HG03039 (cell line): Measurements from ENCODE around the gene TRIO.

Experiments
- ATAC-seq: cut with Tn5 transposase; IDR thresholded peaks from one replicate; pipeline ENCODE4 v1.9.1; 2021; ENCODE audit warnings: mild to moderate bottlenecking, moderate library complexity; ENCODE audit not compliant: unreplicated experiment

Gene TRIO

DNA sequence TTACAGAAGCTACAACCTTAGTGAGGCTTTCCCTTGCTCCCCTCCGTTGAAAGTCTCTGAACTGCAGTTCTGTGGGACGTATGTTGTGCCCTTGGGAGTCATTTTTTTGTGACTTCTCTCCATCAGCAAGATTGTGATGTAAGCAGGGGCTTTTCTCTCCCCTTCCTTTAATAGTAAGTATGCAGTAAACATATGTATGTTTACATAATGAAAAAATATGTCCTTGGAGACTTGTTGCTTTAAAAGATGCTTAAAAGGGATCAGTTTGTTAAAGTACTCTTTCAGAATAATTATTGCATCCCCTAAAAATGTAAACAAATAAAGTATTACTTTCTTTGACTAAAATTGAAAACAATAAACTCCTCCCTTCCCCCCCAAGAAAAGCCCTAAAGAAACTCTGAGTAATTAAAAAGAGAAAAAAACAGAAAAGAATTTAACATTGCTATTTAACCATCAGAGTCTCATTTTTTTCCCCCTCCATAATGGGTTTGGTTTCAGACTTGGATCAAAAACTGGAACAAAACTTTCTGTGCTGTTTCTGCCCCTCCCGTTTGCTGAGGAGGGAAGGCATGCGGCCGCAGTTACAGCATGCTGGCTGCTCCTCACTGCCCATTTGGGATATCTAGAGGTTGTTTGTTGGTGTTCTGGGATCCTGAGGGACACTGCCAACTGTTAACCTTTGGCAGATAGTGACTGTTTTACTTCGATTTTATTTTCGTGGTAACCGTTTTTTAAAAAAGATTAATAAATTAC is 40.2 kb downstream of the TRIO start:
- ATAC-seq = no peak

DNA sequence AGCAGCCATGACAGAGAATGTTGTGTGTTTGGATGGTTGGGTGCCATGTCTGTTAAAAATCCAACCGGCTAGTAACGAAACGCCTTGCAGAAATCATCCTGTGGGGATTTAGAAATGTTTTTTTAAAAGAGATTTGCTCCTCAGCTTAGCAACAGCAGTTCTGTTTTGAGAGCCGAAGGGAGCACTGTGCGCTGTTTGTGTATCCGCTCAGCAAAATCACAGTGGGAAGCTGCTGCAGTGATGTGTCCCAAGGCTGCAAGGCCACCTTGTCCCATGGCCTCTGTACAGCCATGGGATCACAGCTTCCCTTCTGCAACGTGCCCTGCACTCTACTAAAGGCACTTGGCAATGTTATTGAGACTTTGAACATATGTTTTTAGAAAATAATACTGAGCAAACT is 40.9 kb downstream of the TRIO start:
- ATAC-seq = no peak

DNA sequence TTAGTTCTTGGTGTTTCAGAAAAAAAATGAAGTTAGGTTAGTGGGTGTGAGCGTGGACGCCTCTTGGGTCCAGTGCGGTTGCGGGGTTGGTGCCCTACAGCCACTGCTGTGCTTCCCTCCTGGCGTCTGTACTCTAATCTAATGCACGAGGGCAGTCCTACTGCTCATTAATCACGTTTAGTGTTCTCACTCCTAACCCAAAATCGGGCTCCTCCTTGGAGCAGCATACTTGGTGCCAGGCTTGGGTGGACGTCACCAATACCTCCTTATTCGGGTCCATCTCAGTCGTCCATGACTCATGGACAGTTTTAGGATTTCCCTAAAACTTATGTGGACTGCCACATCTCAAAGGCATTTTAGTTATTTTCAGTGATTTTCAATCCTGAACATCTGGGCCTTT is 41.6 kb downstream of the TRIO start:
- ATAC-seq = no peak

DNA sequence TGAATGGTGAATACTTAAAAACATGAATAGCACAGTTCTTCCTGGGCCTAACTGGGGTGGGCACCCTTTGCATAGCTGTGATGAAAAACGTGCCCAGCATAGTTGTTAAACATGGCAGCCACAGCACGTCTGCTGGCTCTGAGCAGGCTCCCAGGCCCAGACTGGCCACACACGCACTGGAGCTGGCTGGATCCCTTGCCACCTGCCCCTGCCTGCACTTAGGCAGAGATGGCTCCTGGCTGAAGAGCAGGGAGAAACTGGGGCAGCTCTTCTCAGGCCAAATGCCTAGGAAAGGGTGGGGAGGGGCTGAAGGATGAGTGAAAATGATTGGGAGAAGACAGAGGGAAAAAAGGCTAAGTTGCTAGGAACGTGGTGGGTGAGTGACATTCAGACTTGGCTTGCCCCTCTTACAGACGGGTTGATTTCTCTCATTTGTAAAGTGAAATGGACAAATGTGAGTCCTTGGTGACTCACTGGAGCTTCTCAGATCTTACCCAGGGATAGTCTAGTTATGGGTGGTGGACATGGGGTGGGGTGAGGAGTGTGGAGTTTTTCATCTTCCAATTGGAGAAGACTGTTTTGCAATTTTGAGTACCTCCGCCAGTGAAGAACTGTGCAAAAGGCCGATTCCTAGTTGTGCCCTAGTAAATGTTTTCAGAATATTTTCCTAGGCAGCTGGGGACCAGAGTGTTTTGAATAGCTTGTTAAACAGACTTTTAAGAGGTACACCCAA is 42.4 kb downstream of the TRIO start:
- ATAC-seq = no peak

DNA sequence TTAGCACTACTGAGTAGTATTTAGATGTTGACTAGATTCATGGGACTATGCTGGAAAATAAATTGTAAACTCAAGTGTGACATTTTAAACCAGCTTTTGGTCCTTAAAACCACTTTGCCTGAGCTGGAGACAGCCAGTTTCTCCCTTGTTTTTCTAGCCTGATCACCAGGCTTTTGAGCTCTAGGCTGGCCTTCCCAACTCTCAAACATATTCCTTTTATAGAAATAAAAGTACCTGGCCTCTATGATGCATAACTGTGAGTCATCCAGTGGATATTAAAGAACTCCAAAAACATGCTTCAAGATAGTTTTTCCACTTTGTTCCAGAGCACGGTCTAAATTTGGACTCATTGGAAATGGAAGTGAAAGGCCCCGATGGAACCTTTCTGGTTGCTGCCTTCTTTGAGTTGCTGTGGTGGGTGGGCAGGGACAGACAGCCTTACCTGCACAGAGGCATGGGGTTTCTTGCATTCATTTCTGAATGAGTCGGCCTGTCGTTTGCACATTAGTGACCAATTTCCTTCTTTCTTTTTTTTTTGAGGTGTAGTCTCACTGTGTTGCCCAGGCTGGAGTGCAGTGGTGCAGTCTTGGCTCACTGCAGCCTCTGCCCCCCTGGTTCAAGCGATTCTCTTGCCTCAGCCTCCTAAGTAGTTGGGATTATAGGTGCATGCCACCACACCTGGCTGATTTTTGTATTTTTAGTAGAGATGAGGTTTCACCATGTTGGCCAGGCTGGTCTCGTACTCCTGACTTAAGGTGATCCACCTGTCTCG is 43.1 kb downstream of the TRIO start:
- no peak for ATAC-seq

DNA sequence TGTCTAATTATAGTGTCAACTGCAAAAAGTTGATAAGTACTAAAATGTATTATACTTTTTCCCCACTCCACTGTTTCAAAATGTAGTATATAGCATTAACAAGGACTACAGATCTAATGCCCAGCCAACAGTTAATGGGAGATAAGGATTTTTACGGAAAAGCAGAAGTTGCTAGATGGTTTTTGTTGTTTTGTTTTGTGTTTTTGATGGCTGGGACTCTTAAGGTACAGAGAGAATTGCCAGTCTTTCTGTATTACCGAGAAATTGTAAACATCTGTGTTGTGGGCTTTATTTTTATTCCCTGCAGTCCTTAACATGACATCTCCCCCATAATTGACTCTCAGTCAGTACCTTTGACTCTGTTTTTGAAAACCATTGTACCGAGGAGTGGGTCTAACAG is 44.0 kb downstream of the TRIO start:
- ATAC-seq = no peak

DNA sequence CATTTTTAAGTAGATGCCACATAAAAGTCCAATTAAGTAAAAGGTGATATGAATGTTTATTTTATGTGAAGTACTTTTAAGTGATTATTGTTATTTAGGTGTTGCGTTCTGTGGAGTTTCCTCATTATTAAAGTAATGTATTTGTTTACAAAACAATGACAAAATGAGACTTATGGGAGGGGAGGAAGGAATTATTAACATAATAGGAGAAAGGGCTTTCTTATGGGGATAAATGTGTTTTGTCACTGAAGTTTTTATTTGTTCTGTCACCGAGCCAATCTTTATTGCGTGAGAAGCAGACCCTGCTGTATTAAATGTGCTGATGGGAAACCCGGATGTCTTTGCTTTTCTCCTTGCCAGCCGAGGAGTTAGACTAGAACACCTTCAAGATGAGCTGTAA is 44.5 kb downstream of the TRIO start:
- ATAC-seq = no peak

DNA sequence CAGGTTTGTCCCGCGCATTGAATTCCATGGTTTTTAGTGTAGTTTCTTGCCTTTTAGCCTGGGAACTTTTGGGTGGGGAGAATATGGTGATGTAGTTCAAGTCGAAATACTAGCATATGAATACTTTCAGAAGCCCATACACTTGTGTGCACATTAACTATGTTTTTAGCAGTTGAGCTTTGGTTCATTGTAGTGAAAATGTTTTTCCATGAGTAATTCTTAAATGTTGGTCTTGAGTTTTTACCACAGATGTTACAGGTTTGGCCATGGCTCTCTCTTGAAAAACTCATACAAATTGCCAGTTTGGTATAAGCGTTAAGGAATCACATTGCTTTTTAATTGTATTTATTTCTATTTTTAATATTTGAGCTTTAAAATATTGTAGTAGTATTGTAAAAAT is 45.6 kb downstream of the TRIO start:
- ATAC-seq = no peak

DNA sequence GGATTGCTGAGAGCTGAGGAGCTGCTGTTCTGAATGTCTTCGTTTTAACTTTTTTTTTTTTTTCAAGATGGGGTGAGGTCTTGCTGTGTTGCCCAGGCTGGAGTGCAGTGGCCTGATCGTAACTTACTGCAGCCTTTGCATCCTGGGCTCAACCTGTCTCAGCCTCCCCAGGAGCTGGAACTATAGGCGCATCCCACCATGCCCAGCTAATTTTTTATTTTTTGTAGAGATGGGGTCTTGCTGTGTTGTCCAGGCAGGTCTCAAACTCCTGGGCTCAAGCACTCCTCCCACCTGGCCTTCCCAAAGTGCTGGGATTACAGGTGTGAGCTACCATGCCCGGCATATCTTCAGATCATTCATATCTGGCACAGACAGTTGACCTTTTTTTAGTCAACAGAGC is 46.5 kb downstream of the TRIO start:
- no peak for ATAC-seq

DNA sequence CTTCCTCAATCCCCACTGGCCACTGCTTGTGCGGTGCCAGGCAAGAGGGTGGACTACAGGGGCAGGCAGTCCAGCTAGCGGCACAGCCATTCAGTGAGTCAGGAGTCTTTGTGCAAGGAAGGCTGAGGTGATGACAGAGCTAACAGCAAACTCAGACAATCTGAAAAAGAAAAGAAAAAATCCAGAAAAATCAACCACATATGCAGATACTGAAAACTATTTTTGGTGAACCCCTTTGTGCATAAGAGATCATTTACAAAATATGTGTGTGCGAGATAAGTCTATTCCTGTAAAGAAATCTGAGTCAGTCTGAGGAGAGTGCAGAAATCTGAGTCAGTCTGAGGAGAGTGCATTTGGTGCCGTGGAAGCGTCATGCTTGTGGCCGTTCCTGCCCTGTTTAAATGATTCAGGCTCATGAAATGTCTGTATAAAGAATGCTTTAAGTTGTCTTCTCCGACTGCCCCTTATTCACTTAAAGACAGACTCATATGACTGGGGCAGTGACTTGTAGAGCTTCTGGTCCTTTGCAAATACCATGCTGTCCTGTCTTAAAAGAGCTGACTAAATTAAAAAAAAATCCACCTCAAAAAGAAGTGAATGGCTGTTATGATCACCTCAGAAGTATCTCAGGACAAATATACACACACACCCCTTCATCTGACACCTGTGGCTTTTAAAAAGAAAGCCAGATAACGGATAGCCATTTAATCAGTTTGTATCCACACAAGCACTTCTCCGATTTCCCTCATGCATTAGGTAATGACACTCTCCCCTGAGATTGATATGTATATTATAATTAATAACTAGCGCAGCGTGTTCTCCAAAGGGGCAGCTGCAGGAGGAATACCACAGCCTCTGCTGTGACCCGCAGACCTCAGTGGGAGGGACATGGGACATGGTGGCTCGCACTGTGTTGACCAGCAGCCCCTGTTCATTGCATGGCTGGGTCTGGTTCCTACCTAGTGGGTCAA is 47.3 kb downstream of the TRIO start:
- no peak for ATAC-seq

DNA sequence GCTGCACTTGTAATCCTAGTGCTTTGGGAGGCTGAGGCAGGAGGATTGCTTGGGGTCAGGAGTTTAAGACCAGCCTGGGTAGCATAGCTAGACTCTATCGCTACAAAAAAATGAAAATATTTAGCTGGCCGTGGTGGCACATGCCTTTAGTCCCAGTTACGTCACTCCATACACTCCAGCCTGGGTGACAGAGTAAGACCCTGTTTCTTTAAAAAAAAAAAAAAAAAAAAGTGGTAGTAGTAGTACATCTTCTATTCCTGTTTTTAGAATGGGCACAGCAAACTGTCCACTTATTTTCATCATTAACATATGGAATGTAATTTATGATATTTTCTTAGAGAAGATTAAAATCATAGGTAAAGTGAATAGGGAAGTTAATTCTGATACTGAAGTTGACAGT is 48.2 kb downstream of the TRIO start:
- no peak for ATAC-seq

DNA sequence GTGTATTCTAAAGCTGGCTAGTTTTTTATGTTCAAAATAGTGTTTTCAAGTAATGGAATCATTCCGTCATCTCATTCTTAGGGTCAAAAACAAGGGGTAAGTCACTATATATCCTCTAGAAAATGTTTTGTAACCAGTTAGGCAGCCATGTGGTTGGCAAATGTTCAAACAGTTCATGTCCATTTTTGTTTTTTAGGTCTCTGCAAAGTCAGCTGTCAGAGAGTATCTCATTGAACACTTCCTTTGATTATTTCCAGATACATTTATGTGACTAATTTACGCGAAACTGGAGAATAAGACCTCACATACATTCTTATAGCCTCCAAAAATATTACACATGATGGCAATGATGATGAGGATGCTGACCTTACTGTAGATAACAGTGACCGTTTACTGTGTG is 50.4 kb downstream of the TRIO start:
- no peak for ATAC-seq

DNA sequence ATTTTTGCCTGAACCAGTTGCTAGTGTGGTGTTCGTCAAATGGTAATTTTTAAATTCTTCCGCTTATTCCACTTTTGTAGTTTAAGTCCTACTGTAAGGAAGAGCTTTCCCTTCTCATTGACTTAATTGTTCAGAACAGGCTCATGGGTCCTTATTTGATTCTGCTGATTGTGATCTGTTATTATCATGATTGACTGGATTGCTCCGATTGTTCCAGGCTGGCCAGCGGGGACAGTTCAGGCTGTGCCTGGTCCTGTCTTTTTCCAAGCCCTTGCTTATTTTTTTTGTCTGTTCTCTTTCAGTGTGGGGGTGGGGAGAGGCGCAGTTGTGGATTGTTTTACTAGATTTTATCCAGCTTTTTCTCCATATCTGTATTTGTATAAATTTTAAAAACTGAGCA is 52.4 kb downstream of the TRIO start:
- no peak for ATAC-seq

DNA sequence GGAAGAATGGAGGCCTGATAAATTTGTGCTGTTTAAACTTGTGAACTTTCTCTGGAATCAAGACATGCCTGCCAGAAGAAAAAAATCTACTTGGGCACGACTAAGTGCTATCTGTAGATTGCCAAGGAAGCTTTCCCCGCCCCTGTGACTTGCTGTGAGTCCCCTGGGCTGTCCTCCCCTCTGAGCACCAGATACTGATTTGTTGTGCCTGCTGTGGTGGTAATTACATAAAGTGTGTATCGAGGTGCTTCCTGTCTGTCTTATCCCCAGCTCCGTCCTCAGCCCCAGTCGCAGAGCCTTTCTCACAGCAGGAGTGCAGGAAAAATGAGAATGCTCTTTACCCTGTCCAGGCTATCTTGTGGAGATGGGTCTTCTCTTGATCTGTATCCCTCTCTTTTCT is 53.9 kb downstream of the TRIO start:
- no peak for ATAC-seq

DNA sequence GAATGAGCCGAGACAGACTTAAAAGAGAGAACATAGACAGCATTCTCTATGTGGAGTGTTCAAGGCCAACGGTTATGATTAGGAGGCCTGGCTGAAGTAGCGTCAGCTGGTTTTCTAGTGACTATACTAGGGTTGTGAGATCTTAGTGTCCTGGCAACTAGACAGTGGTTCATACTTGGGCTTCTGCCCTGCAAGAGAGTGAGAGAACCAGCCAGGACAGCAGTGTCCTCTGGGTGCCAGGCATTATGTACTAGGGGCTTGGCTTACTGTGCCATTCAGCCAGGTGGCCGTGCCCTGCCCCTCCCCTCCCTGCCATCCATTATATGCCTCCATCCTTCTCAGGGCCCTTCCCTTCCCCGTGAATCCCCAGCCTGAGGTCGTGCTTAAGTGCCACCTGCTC is 56.8 kb downstream of the TRIO start:
- no peak for ATAC-seq

DNA sequence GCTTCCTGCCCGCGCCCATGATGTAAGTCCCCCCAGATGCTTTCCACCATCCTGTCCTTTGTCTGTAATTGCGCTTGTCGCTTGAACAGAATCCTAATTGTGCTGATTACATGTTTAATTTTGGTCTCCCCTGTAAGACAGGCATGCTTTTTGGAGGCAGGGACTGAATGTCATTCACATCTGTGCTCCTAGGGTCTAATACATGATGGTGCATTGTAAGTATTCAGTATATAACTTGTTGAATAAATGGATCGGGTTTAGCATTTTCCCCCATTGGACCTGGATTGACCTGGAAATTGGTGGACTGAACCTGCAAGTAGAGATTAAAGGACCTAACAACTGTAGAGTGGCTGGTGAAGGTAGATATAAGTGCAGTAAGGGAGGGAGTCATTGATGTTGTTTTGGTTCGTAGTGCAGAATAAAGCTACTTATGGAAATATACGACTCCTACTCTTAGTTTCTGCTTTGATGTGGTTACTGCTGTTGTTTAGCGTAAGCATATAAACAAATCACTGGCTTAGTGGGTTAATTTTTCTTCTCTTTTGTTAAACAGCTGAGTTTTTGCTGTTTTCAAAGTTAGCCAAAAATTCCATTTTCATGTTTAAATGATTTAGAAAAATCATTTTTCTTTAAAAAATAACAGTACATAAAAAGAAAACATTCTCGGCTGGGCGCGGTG is 57.3 kb downstream of the TRIO start:
- ATAC-seq = no peak

DNA sequence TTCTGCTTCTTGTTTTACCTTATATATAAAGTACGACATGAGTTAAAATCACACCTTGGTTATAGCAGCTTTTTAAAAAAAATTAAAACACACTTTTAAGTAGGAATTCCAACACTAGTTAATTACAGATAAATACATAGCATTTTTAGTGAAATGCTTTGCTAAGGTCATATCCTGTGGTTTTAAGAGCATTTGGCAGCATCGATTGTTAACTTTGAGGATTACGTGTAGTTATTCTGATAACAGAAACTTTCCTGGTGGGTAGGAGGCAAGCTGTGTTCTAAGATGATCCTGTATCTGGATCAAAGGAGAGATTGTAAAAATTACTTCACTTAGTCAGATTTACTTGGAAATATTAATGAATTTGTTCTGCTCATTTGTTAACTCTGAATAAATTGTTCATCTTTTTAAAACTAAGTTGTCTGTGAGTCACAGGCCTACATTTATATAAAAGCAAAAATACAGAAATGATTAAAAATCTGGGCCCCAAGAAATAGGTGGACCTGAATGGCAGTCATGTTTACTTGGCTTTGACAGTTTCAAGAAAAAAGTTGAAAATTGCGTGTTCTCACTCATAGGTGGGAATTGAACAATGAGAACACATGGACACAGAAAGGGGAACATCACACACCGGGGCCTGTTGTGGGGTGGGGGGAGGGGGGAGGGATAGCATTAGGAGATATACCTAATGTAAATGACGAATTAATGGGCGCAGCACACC is 58.3 kb downstream of the TRIO start:
- ATAC-seq = no peak

DNA sequence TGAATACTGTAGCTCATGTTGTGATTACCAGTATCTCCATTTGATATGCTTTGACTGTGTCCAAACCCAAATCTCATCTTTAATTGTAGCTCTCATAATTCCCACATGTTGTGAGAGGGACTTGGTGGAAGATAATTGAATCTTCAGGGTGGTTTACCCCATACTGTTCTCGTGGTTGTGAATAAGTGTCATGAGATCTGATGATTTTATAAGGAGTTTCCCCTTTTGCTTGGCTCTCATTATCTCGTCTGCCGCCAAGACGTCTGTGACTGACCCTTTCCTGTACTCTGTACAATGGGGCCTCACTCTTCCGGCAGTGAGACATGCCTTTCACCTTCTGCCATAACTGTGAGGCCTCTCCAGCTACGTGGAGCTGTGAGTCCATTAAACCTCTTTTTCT is 59.3 kb downstream of the TRIO start:
- no peak for ATAC-seq

DNA sequence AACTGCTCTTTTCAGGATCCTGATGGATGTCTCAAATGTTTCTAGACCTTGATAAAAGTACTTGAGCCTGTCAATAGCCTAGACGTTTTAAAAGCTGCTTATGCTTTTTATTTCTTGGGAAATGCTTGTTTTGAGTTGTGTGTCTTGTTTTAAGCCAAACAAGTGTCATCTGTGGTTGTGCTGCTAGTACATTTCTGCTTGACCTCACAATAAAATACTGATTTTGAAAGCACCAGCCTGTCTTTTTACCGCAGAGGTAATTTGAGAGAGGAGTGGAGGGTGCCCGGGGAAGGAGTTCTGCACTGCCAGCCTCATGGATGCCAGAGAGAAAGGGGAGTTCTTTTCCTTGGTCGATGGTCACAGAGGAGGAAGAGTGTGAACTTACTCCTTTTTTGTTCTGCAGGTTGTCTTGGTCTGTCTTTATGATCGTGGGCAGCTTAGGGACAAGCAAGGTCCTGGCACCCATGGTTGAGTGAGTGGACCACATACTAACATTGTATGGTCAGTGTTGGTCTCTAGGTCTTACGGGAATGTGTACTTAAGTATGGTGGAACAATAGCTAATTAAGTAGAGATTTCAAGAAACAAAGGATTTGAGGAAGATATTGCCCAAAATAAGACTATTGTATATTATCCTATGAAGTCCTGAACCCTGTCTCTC is 61.0 kb downstream of the TRIO start:
- no peak for ATAC-seq
